Ishikawa (cell line): Measurements from ENCODE around the gene HELB.

ENCODE experiments used
- CEBPB ChIP-seq: IDR thresholded peaks from 2 replicates; pipeline ENCODE4 v1.6.1; 2012
- CREB1 ChIP-seq: IDR thresholded peaks from 2 replicates; pipeline ENCODE4 v1.6.1; 2012; ENCODE audit warnings: low read depth
- EGR1 ChIP-seq: IDR thresholded peaks from 2 replicates; pipeline ENCODE4 v1.6.1; 2012
- EP300 ChIP-seq: IDR thresholded peaks from 2 replicates; pipeline ENCODE4 v1.6.1; 2012; ENCODE audit warnings: borderline replicate concordance
- FOXM1 ChIP-seq: IDR thresholded peaks from 2 replicates; pipeline ENCODE4 v1.6.1; 2012; ENCODE audit warnings: low read depth, borderline replicate concordance
- NFIC ChIP-seq: IDR thresholded peaks from 2 replicates; pipeline ENCODE4 v1.6.1; 2012
- RAD21 ChIP-seq: IDR thresholded peaks from 2 replicates; pipeline ENCODE4 v1.6.1; 2012; ENCODE audit warnings: low read depth
- TAF1 ChIP-seq: IDR thresholded peaks from 2 replicates; pipeline ENCODE4 v1.6.1; 2012; ENCODE audit warnings: low read depth, mild to moderate bottlenecking
- TCF12 ChIP-seq: IDR thresholded peaks from 2 replicates; pipeline ENCODE4 v1.6.1; 2012; ENCODE audit warnings: low read depth
- TEAD4 ChIP-seq: IDR thresholded peaks from 2 replicates; pipeline ENCODE4 v1.6.1; 2012
- USF1 ChIP-seq: IDR thresholded peaks from 2 replicates; pipeline ENCODE4 v1.6.1; 2012
- YY1 ChIP-seq: IDR thresholded peaks from 2 replicates; pipeline ENCODE4 v1.6.1; 2012; ENCODE audit warnings: low read depth
- ZBTB7A ChIP-seq: IDR thresholded peaks from 2 replicates; pipeline ENCODE4 v1.6.1; 2012; ENCODE audit warnings: low read depth
- TF ChIP-seq, protein P1 (sequence below): IDR thresholded peaks from 2 replicates; pipeline ENCODE4 v1.6.1; 2012; ENCODE audit warnings: low read depth, mild to moderate bottlenecking
- TF ChIP-seq, protein P2 (sequence below): IDR thresholded peaks from 2 replicates; pipeline ENCODE4 v1.6.1; 2012

HELB gene

DNA sequence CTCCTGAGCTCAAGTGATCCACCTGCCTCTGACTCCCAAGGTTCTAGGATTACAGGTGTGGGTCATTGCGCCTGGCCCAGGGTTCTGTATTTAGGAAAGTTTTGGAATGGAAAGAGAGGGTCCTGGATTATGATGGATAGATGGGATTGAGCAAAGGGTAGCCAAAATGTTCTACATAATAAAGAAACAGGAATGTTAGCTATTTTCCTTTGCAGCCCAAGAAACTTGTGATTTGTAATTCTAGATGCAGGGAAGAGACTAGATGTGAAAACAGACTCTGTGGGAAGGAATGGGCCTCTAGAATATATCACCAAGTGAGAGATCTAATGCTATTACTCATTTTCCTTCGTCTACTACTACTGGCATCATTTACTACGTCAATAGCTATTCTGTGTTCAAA lies 29.6 kb upstream of the HELB start:
- no peak for TF ChIP-seq TEAD4
- no peak for TF ChIP-seq USF1
- no peak for TF ChIP-seq ZBTB7A
- no peak for TF ChIP-seq TCF12
- TF ChIP-seq EP300, result no peak
- TF ChIP-seq YY1, result no peak
- TF ChIP-seq CEBPB, result no peak
- no peak for TF ChIP-seq FOXM1
- no peak for TF ChIP-seq EGR1
- TF ChIP-seq, protein P1, sequence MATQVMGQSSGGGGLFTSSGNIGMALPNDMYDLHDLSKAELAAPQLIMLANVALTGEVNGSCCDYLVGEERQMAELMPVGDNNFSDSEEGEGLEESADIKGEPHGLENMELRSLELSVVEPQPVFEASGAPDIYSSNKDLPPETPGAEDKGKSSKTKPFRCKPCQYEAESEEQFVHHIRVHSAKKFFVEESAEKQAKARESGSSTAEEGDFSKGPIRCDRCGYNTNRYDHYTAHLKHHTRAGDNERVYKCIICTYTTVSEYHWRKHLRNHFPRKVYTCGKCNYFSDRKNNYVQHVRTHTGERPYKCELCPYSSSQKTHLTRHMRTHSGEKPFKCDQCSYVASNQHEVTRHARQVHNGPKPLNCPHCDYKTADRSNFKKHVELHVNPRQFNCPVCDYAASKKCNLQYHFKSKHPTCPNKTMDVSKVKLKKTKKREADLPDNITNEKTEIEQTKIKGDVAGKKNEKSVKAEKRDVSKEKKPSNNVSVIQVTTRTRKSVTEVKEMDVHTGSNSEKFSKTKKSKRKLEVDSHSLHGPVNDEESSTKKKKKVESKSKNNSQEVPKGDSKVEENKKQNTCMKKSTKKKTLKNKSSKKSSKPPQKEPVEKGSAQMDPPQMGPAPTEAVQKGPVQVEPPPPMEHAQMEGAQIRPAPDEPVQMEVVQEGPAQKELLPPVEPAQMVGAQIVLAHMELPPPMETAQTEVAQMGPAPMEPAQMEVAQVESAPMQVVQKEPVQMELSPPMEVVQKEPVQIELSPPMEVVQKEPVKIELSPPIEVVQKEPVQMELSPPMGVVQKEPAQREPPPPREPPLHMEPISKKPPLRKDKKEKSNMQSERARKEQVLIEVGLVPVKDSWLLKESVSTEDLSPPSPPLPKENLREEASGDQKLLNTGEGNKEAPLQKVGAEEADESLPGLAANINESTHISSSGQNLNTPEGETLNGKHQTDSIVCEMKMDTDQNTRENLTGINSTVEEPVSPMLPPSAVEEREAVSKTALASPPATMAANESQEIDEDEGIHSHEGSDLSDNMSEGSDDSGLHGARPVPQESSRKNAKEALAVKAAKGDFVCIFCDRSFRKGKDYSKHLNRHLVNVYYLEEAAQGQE, result no peak
- no peak for TF ChIP-seq CREB1
- TF ChIP-seq RAD21, result no peak
- TF ChIP-seq NFIC, result no peak
- TF ChIP-seq, protein P2, sequence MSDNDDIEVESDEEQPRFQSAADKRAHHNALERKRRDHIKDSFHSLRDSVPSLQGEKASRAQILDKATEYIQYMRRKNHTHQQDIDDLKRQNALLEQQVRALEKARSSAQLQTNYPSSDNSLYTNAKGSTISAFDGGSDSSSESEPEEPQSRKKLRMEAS, result no peak
- TF ChIP-seq TAF1, result no peak

DNA sequence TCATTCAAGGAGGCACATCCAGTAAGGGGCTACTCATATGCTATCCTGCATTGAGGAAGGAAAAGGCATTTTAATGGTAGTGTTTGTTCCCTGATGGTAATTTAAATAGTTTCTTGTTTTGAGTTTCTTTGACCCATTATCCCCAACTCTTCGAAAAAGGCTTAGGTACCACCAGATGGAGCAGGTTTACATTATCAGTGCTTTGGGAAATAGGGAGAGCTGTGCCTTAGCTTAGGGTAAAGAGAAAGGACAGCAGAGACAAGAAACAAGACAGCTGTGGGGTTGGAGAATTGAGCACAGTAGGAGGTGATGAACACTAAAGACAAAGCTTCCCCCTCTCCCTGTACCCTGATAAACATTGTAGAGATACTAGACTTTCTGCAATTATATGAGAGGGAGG lies 29.1 kb upstream of the HELB start:
- TF ChIP-seq TCF12, result no peak

- TF ChIP-seq EGR1, result no peak
- no peak for TF ChIP-seq TEAD4
- no peak for TF ChIP-seq NFIC
- no peak for TF ChIP-seq YY1
Observed at GRCh38 chr12:66275040-66275439, 27.3 kb upstream of the HELB start.

GRCh38 chr12:66279123-66279712 lies 23.1 kb upstream of the HELB start:
- TF ChIP-seq, protein P1, result no peak
- TF ChIP-seq RAD21, result peak; percentile 64
- no peak for TF ChIP-seq USF1
- TF ChIP-seq CREB1, result no peak
- TF ChIP-seq TEAD4, result no peak
- TF ChIP-seq YY1, result no peak
- TF ChIP-seq TCF12, result no peak

GRCh38 chr12:66280561-66280960 lies 21.7 kb upstream of the HELB start:
- TF ChIP-seq, protein P1, result no peak

GRCh38 chr12:66282244-66282643 lies 20.0 kb upstream of the HELB start:
- no peak for TF ChIP-seq TEAD4
- TF ChIP-seq, protein P1, result no peak
- TF ChIP-seq ZBTB7A, result no peak
- no peak for TF ChIP-seq EP300
- TF ChIP-seq USF1, result no peak
